ENCODE measurements around the gene AGAP3. TPM values are rescaled to one million over a fixed set of nuclear protein-coding genes. Genes with fewer than 3 reads are reported as not detected.

The AGAP3 gene
- total RNA-seq, 1 experiment from 2014 or later = 115 TPM

- no peak overlapping the region for H3K4me3 ChIP-seq (ENCODE audit: low read depth, low read length, poor library complexity, severe bottlenecking)
- ChIA-PET CTCF (no interaction called here), POLR2A (ENCODE audit: low non-redundant PET) (no interaction called here)
- peak overlapping the region; percentile 78 for H3K27ac ChIP-seq (ENCODE audit: low read depth, low read length, poor library complexity, severe bottlenecking)
- peaks cover 30% of the 10 kb centered on the region for H3K4me1 ChIP-seq (ENCODE audit: insufficient read depth, low read length, poor library complexity, severe bottlenecking)
- no peak for DNase-seq (ENCODE audit: low spot score)
- no peaks in the 10 kb centered on the region for H3K9me3 ChIP-seq (ENCODE audit: low read depth, low read length, poor library complexity, severe bottlenecking)
- H3K27me3 ChIP-seq (replicated peaks; ENCODE audit: insufficient read depth, low read depth, low read length, poor library complexity) = no peaks in the 10 kb centered on the region
- TF ChIP-seq EZH2 (IDR thresholded peaks at IDR 0.05; ENCODE audit: borderline replicate concordance, low read depth, low read length, poor library complexity, severe bottlenecking) (no peak), CTCF (conservative IDR thresholded peaks at IDR 0.05; ENCODE audit: low read depth, low read length) (no peak)
- H3K36me3 ChIP-seq (ENCODE audit: insufficient read depth, low read length, poor library complexity, severe bottlenecking) = peaks cover 21% of the 10 kb centered on the region
- intact Hi-C loops (cut with micrococcal nuclease; ENCODE audit: unreplicated experiment) = no loop called here
- no TSS peak for BruUV-seq (replicated peaks)
Observed at GRCh38 chr7:151062111-151062398, 24.2 kb upstream of the AGAP3 start.

- Histone ChIP-seq H3K27ac (ENCODE audit: low read depth, low read length, poor library complexity, severe bottlenecking) (peak overlapping the region; percentile 12), H3K4me1 (ENCODE audit: insufficient read depth, low read length, poor library complexity, severe bottlenecking) (peaks cover 27% of the 10 kb centered on the region), H3K4me3 (ENCODE audit: low read depth, low read length, poor library complexity, severe bottlenecking) (no peak overlapping the region), H3K36me3 (ENCODE audit: insufficient read depth, low read length, poor library complexity, severe bottlenecking) (peaks cover 26% of the 10 kb centered on the region), H3K27me3 (replicated peaks; ENCODE audit: insufficient read depth, low read depth, low read length, poor library complexity) (no peaks in the 10 kb centered on the region), H3K9me3 (ENCODE audit: low read depth, low read length, poor library complexity, severe bottlenecking) (no peaks in the 10 kb centered on the region)
- POLR2A ChIA-PET (ENCODE audit: low non-redundant PET) = no interaction called here
- intact Hi-C loops (cut with micrococcal nuclease; ENCODE audit: unreplicated experiment) = no loop called here
- CTCF ChIA-PET = interaction anchor here (0.7 to 1.0 kb wide), 2 partner anchors 44 to 98 kb away, joined by 3 to 4 read pairs; no protein-coding TSS in a partner anchor
- no peak for TF ChIP-seq CTCF (conservative IDR thresholded peaks at IDR 0.05; ENCODE audit: low read depth, low read length)
- no peak for TF ChIP-seq EZH2 (IDR thresholded peaks at IDR 0.05; ENCODE audit: borderline replicate concordance, low read depth, low read length, poor library complexity, severe bottlenecking)
- no TSS peak for BruUV-seq (replicated peaks)
- no peak for DNase-seq (ENCODE audit: low spot score)
Observed at GRCh38 chr7:151062399-151063211, 23.7 kb upstream of the AGAP3 start.

DNA sequence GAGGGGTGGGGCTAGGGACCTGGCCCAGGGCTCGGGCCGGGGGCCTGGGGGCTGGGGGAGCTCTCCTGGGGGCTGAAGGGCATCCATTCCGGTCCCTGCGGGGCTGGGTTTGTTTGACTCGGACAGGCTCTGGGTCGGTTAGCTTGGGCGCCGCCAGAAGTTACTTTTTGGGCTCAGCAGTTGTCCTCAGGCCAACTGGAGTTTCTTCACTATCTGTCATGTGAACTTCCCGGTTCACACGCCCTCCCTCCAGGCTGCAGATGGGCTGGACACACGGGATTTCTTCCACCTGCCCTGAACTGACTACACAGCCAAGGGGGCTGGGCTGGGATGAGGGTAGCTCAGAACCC lies 23.1 kb upstream of the AGAP3 start:
- Histone ChIP-seq H3K9me3 (ENCODE audit: low read depth, low read length, poor library complexity, severe bottlenecking) (no peaks in the 10 kb centered on the region), H3K36me3 (ENCODE audit: insufficient read depth, low read length, poor library complexity, severe bottlenecking) (peaks cover 31% of the 10 kb centered on the region), H3K4me3 (ENCODE audit: low read depth, low read length, poor library complexity, severe bottlenecking) (no peak overlapping the region), H3K4me1 (ENCODE audit: insufficient read depth, low read length, poor library complexity, severe bottlenecking) (peaks cover 26% of the 10 kb centered on the region), H3K27me3 (replicated peaks; ENCODE audit: insufficient read depth, low read depth, low read length, poor library complexity) (no peaks in the 10 kb centered on the region), H3K27ac (ENCODE audit: low read depth, low read length, poor library complexity, severe bottlenecking) (no peak overlapping the region)
- no peak for DNase-seq (ENCODE audit: low spot score)
- no TSS peak for BruUV-seq (replicated peaks)
- TF ChIP-seq CTCF (conservative IDR thresholded peaks at IDR 0.05; ENCODE audit: low read depth, low read length) = no peak
- no peak for TF ChIP-seq EZH2 (IDR thresholded peaks at IDR 0.05; ENCODE audit: borderline replicate concordance, low read depth, low read length, poor library complexity, severe bottlenecking)
- POLR2A ChIA-PET (ENCODE audit: low non-redundant PET) = no interaction called here
- intact Hi-C loops (cut with micrococcal nuclease; ENCODE audit: unreplicated experiment) = no loop called here
- CTCF ChIA-PET = interaction anchor here (0.7 to 1.0 kb wide), 2 partner anchors 45 to 98 kb away, joined by 3 to 4 read pairs; no protein-coding TSS in a partner anchor
